NOMO-1 treated with dmso at 0.1 percent for 144 hours (cell line): ENCODE results near the gene EGFLAM.

ENCODE experiments used
- DNase-seq: peaks from one replicate; lab custom pipeline; 2025; ENCODE audit not compliant: unreplicated experiment; lab: John Stamatoyannopoulos, UW

EGFLAM gene

DNA sequence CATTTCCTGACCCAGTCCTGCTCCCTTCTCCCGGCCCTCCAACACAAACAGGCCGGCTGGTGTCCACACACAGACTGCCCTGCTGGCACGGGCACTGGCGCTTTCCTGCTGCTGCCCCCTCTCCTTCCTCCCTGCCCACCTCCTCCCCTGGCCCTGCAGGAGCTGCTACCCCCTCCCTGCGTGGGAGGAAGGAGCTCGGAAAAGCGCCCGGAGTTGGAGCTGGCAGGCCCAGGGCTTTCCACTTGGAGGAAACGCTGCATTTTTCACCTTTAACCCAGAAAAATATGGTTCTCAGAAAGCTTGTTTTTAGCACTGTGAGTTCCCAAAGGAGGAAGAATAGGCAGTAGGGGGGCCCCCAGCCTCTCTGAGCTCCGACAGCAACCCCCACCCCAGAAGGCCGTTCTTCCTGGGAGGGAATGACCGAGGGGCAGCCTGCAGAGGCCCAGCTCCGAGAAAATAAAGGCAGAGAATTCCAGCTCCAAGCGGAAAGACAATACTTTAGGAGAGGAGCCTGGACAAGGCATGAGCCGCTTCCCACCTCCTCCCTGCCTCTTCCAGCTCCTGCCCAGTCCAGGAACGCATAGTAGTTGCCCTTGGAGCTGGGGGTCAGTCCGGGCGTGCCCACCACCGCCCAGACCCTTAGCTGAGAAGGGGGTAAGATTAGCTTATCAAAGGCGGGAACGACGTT, 209.1 kb downstream of the EGFLAM start:
- DNase-seq = no peak

DNA sequence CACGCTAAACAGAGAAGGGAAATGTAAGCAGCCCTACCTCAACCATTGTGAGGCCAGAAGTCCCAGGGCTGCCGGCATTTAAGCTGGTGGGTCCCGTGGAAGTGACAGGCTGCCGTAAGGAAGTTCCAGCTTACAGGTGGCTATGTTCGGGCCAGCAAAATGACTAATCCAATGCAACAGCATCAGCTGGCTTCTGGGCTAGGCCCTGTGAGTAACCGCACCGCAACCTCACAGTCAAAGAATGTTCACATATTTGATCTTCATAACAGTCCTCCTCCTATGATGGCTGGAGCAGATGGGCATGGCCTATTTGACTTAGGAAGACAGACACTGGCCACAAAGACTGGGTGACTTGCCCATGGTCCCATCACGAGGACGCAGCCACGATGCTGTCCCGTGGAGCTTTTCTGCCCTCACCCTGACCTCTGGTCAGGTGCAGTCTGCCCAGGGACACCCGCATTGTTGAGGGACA, 209.9 kb downstream of the EGFLAM start:
- DNase-seq = no peak

DNA sequence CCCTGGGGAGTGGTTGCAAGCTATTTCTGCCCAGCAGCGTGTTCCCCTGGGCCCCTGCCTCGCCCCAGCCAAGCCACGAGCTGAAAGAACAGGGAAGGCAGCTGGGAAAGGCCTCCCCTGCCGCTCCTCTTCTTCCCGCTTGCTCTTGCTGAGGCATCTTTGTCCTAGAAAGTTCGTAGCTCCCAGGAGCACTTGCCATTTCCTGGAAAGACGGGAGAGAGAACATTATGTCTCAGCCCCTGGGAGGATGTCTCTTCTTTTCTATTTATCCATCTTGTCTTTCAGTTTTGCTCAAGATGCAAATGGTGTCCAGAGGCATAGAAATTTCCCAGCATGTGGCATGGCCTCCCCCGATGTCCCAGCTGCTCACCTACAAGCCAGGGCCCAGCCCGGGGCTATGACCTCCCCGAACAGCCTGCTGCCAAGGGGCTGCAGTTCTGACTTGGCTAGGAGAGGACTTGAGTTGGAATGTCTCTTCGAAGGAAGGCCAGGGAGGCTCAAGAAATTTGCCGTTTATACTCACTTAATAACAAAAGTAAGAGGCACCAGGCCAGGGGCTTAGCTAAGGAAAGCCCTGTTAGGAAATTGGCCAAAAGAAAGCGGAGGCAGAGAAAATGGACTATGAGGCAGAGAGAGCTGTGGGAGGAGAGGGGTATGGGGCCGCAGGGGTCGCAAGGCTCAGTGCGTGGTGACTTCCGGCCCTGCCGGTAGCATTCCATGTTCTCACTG, 210.8 kb downstream of the EGFLAM start:
- no peak for DNase-seq

DNA sequence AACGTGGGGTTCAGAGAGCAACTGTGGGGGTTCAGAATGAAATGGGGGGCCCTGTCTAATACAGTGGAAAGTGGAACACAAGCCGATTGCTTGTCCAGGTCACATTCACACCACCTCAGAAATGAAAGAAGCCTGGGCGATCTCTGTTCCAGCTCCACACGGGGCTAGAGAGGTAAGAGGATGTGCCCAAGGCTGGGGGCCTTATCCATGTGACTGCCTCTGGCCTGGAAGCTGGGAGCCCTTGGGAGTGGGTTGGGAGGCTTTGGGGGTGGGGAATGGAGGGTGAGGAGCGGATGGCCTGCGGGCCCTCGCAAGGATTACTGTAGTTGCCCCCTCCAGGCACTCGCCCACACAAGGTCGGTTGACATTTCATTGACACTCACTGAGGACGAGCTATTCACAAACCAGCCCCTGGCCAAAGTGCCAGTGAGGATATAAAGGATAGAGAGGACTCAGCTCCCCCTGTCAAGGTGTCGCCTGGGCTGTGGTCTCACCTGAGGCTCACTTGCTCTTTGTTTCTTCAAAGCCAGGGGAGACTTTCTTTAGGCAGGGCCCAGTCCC, 211.4 kb downstream of the EGFLAM start:
- DNase-seq = no peak

DNA sequence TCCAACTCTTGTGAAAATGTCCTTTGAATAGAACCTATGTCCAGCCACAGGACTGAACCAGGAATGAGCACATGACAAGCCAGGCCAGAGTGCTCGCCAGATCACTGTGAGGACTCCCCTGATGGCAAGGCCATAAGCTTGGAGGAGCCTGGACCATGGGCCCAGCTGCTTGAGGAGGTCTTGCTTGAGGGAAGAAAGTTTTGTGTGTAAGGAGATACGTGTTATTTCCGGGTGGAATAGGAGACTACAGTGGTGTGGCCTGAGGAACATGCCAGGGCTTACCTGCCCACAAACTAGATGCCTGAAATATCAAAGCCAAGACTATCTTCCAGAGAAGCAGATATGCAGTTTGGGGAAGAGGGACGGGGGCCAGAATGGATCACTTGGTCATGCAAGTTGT, 213.3 kb downstream of the EGFLAM start:
- DNase-seq = no peak

DNA sequence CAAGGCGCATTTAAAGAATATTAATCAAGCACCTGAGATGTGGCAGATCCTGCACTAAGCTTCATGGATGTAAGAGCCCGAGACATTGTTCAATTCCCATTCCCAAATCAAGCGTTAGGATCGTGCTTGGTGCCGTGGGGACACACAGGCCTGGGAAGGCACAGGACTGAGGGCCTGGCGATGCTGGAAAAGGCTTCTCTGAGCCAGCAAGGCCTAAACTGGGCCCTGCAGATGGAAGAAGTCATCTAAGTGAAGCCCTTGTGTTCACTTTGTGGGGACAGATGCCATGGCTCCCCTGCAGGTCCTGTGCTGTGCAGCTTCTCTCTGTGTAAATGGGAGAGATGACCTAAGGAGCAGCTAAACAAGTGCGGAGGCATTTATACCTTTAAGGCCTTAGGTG, 214.2 kb downstream of the EGFLAM start:
- no peak for DNase-seq

DNA sequence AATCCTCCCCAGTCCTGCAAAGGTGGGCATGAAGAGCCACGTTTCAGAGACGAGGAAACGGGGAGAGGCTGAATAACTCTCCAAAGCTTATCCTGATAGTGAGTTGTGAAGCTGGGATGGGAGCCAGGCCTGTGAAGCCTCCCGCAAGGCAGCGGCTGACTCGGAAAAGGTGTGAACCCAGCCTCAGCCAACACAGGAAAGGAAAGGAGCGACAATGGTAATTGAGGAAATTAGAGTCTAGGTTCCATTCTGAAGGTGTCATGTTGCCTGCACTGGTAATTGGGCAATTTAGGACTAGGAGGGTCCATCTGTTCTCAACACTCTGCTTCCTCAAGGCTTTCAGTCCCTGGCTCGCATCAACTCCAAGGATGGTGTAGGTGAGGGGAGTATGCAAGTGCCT, 214.6 kb downstream of the EGFLAM start:
- no peak for DNase-seq

DNA sequence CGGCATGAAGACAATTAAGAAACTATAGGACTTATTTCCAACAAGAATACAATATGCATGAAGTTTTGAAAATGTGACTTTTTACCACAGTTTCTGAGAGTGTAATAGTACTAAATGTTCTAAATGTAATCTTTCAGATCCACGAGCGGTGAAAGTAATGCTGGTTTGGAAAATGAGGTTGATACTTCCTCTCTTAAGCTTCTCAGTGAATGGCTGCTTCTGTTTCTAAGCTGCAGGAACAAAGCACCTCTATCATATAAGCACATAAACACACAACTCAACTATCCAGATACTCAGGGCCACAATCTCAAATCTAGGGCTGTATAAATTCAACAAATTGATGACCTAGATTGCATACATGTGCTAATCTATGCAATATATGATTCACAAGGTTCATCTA, 219.8 kb downstream of the EGFLAM start:
- DNase-seq = no peak

DNA sequence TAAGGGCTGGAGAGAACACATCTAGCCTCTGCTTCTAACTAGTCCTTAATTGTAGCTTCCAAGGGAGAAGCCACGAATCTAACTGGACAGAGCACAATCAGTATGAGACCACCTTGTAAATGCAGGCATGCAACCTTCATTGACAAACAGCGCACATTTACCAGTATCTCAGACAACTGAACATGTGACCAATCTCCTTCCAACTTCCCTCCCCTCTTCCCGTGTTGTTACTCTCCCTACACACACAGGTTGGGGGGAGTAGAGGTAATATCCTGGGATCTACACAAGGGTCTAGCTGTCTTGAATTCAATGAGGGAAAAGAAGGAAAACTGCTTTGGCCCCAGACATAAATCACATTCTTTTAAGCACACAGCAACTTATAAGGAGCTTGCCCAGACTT, 220.5 kb downstream of the EGFLAM start:
- no peak for DNase-seq

DNA sequence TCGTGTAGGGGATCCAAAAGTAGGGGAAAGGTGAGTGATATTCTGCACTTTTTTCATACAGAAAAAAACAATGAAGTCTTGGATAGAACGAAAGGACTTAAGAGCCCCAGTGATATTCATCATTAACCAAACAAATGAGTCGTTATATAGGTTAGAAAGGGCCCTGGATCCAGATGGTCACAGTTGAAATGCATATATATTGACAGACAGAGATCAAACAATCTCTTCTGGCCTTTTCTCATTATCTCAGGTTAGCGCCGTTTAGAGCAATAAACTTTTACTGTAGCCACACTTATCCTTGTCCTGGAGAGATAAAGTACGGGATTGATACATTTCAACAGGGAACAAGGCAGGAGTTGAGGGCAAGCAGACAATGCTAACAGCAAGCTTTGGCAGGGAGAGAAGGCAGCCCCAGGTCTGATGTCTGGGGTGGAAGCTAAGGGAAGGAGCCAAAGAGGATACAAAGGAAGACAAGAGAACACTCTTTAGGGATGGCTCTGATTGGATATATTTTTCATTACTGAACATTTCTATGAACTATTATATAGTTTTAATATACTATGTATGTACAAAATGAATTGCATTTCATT, 221.1 kb downstream of the EGFLAM start:
- no peak for DNase-seq

DNA sequence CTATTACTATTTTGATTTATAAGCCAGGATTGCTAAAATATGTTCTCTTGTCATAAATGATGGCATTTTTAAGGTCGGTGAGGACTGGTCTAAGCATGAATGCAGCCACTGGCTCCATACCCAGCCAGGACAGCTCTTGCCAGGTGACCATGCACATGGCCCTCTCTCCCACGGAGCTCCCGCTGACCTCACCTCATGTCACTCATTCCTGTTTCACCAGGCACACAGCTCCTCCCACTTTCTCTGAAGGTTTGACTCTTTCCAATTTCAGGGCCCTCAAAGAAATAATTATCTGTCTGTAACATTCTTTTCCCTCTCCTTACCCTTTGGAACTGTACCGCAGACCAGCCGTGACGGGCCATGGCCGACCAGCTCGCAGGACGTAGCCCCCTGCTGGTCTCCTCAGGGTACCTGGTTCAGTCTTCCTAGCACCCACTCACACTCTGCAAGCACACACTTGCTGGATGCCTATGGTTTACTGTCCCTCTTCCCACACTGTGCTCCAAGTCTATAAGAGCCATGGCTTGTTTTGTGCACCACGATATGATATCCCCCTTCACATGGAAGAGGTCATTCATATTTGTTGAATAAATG, 225.5 kb downstream of the EGFLAM start:
- no peak for DNase-seq

DNA sequence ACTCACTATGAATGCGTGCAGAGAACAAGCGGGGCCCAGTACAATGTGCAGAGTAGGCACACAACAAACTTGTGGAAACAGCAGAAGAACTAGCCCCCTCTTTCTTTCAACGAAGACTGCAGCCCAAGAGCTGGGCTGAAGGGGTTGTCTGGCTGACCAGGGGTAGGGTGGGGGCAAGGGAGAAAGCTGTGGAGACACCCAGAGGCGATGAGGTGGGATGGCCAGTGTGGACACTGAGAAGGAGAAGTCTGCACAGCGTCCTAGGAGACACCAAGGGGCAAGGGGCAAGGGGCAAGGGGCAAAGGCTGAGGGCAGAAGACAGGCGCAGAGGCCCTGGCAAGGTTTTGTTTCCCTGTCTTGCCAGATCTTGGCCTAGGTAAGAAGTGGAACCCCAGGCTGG, 235.8 kb downstream of the EGFLAM start:
- DNase-seq = no peak

DNA sequence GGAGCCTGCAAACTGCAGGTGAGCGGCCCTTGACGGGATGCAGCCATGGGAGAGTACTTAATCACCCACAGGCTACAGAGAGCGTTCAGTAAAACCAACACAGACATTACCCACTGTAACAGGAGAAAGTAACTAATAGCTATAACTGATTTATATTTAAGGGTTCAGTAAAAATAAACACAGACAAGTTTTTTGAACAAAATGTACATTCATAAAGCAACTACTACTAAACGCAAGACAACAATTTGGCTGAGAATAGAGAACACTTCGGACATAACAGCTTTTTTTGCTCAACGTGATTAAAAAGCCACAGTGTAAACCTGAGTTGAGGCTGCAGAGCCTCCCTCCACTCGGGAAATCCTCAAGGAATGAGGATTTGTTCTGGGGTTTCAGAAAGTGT, 236.4 kb downstream of the EGFLAM start:
- DNase-seq = no peak

DNA sequence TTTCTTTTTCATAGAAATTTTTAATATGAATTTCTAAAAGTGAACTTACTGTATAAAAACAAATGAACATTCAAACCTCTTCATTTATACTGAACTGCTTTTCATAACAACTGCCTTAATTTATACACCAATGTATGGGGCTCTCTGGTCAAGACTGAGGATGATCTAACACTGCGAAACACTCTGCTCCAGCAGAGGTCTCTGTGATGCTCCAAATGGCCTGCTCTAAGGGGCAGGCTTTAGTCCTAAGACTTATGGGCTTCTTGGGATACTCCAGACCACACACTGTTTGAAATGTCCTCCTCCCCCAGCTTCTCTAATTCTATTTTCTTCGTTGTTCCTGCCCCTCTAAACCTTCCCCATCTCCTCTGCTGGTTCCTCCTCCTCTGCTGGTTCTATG, 239.6 kb downstream of the EGFLAM start:
- no peak for DNase-seq

DNA sequence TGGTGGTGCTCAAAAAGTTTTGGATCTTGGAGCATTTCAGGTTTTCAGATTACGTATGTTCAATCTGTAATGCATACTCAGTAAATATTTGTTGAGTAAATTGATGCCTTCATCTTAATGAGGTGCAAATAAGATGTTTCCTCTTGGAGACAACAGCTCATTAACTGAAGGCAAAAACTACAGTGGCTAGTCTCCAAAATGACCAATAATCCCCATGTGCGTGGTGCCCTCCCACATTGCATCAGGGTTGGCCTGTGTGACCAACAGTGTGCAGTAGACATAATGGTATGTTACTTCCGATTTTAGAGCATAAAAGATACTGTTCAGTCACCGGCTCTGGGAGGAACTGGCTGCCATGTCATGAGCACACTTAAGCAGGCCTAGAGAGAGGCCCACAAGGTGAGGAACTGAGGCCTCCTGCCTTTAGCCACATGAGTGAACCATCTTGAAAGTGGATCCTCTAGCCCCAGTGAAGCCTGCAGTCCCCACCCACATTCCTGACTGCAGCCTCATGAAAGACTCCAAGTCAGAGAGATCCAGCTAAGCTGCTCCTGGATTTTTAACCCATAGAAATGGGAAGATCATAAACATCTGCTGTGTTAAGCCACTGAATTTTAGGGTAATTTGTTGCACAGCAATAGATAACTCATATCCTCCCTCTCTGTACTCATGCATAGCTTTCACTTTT, 242.4 kb downstream of the EGFLAM start:
- DNase-seq = no peak

DNA sequence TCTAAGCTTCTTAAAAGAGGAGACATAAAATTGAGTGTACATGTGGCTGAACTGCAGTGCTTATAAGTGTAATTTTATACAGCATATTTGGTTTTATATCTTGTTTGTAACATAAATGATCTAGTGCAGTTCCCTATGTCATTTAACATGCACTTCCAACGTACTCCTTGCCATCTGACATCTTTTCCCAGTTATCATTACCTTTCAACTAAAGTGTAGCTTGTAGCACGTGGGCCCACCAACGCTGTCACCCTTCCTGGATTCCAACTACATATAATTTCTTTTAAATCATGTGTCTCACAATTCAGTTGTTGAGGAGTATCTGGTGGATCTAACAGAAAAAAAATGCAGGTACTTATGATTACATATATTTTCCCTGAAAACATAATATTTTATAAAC, 247.9 kb downstream of the EGFLAM start:
- DNase-seq = no peak

DNA sequence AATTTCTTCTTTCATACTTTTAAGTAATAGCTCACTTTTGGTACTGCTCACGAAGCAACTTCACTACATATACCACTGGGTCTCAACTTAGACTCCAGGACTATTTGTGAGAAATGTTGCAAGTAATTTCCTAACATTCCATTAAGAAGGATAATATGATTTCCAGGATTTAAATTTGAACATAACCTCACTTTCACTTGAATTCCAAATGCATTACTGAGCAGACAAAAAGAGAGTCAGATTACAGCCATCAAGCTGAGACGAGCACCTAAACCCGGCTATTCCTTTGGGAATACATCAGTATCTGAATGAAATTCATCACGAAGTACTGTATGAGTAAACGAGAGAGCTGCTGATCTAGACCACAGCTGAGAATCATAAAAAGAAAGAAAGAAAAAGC, 250.8 kb downstream of the EGFLAM start:
- DNase-seq = no peak
